Panc1 (cell line): Measurements from ENCODE around the gene FAM81B. TPM values are rescaled to one million over a fixed set of nuclear protein-coding genes. Genes with fewer than 3 reads are reported as not detected.

ENCODE experiments used
- ATAC-seq: fragments of 200-7000 bp; cut with Tn5 transposase; 2 replicates; pipeline ENCODE4 v1.9.1; 2020; ENCODE audit warnings: mild to moderate bottlenecking, moderate library complexity
- BruUV-seq: library from RNA; stranded (reverse); fragments of 400-500 nt; replicated peaks from 2 replicates; lab custom pipeline; 2021; lab: Mats Ljungman, UMichigan
- CTCF ChIA-PET: fragments of 300-600 bp; sonication (Branson Sonifier 250); formaldehyde crosslinking; loops from one replicate; lab custom pipeline; 2022; ENCODE audit warnings: antibody characterized with exemption; lab: Charles Lee
- POLR2A ChIA-PET: fragments of 300-600 bp; sonication (Branson Sonifier 250); formaldehyde crosslinking; loops from one replicate; lab custom pipeline; 2022; ENCODE audit warnings: antibody characterized with exemption; lab: Charles Lee
- DNase-seq: peaks from one replicate; pipeline ENCODE4 v3.0.0-alpha.2; 2010; ENCODE audit warnings: low read depth, low spot score
- H3K27ac ChIP-seq: 2 replicates; pipeline ENCODE4 v1.5.1; 2011; ENCODE audit warnings: mild to moderate bottlenecking, low read length, inconsistent platforms
- H3K27me3 ChIP-seq: fragments of 200-500 bp; sonication (Bioruptor generic); 2 replicates; pipeline ENCODE4 v1.6.0; 2014; ENCODE audit warnings: low read length, inconsistent platforms; ENCODE audit not compliant: control insufficient read depth, insufficient read depth
- H3K36me3 ChIP-seq: fragments of 200-500 bp; sonication (Bioruptor generic); 2 replicates; pipeline ENCODE4 v1.5.1; 2014; ENCODE audit warnings: inconsistent platforms, mild to moderate bottlenecking, low read length, moderate library complexity; ENCODE audit not compliant: control insufficient read depth, insufficient read depth
- H3K4me1 ChIP-seq: 2 replicates; pipeline ENCODE4 v1.5.1; 2011; ENCODE audit warnings: inconsistent platforms, mild to moderate bottlenecking, low read length, moderate library complexity; ENCODE audit not compliant: control insufficient read depth, insufficient read depth
- H3K4me3 ChIP-seq, 2 experiments: 2 replicates each; pipeline ENCODE4 v1.5.1; 2011 to 2012; ENCODE audit warnings: low read depth in 2 of 2, low read length in 2 of 2, mild to moderate bottlenecking in 2 of 2, inconsistent platforms in 1 of 2, moderate library complexity in 1 of 2
- H3K9me3 ChIP-seq: fragments of 200-500 bp; sonication (Bioruptor generic); 2 replicates; pipeline ENCODE4 v1.5.1; 2014; ENCODE audit warnings: low read depth, mild to moderate bottlenecking, inconsistent platforms, low read length, moderate library complexity; ENCODE audit not compliant: control insufficient read depth, insufficient read depth
- CTCF ChIP-seq: fragments of 450-650 bp; IDR thresholded peaks from 2 replicates; pipeline ENCODE4 v1.5.1; 2017; ENCODE audit warnings: mild to moderate bottlenecking
- POLR2AphosphoS5 ChIP-seq: IDR thresholded peaks from 2 replicates; pipeline ENCODE4 v1.6.1; 2012; ENCODE audit warnings: mild to moderate bottlenecking, low read depth, low read length, moderate library complexity
- REST ChIP-seq, 2 experiments: IDR thresholded peaks; 2 replicates each; pipeline ENCODE4 v1.6.1; 2011 to 2012; ENCODE audit warnings: low read depth in 2 of 2, control low read depth in 1 of 2, low read length in 1 of 2, mild to moderate bottlenecking in 1 of 2, moderate library complexity in 1 of 2; ENCODE audit not compliant: insufficient read depth in 1 of 2
- SIN3A ChIP-seq: IDR thresholded peaks from 2 replicates; pipeline ENCODE4 v1.6.1; 2012; ENCODE audit warnings: low read depth, mild to moderate bottlenecking, low read length, moderate library complexity, borderline replicate concordance; ENCODE audit not compliant: insufficient read depth
- TCF7L2 ChIP-seq: IDR thresholded peaks from 2 replicates; pipeline ENCODE4 v1.6.1; 2011; ENCODE audit warnings: mild to moderate bottlenecking, low read depth, low read length, inconsistent platforms
- in situ Hi-C: cut with HindIII; loops from 2 replicates; pipeline ENCODE4 v1.10.0; 2016; ENCODE audit warnings: low sequenced_read_pairs, low pct_unique_long_range_greater_than_20kb
- intact Hi-C: fragments of 100-400 bp; cut with micrococcal nuclease; formaldehyde crosslinking; loops from one replicate; pipeline ENCODE4 v1.10.0; 2022; ENCODE audit not compliant: unreplicated experiment
- total RNA-seq: library from RNA; stranded (reverse); gene quantifications from one replicate; pipeline ENCODE4 v1.2.1, GENCODE V29; 2021; ENCODE audit not compliant: unreplicated experiment

FAM81B gene
- total RNA-seq, 1 experiment from 2014 or later, result not detected

GRCh38 chr5:95471487-95471886 is 80.3 kb downstream of the FAM81B start:
- H3K27ac ChIP-seq, result no peak overlapping the region
- TF ChIP-seq SIN3A, result no peak
- TF ChIP-seq POLR2AphosphoS5, result no peak
- no peak for TF ChIP-seq CTCF
- TF ChIP-seq REST (IDR thresholded peaks at IDR 0.05; ENCODE audit: insufficient read depth in 1 of 2, low read depth in 2 of 2, low read length in 1 of 2), result no peak
- TF ChIP-seq TCF7L2, result no peak
- no peaks in the 10 kb centered on the region for H3K4me1 ChIP-seq
- intact Hi-C loops, result loop anchor here (10.0 kb wide), 1 partner anchor 187 kb away; the partner anchor contains the start of gene MCTP1
- in situ Hi-C loops, result no loop called here
- POLR2A ChIA-PET, result no interaction called here
- H3K36me3 ChIP-seq, result peaks cover 18% of the 10 kb centered on the region
- CTCF ChIA-PET, result no interaction called here
- H3K27me3 ChIP-seq, result no peaks in the 10 kb centered on the region
- no peak for DNase-seq
- no peak overlapping the region for H3K4me3 ChIP-seq
- H3K9me3 ChIP-seq, result no peaks in the 10 kb centered on the region
- no TSS peak for BruUV-seq
- no peak for ATAC-seq

GRCh38 chr5:95471942-95472341 is 80.8 kb downstream of the FAM81B start:
- Histone ChIP-seq H3K27me3 (no peaks in the 10 kb centered on the region), H3K4me1 (no peaks in the 10 kb centered on the region), H3K4me3 (no peak overlapping the region), H3K9me3 (no peaks in the 10 kb centered on the region), H3K36me3 (peaks cover 14% of the 10 kb centered on the region), H3K27ac (no peak overlapping the region)
- no TSS peak for BruUV-seq
- intact Hi-C loops, result loop anchor here (10.0 kb wide), 1 partner anchor 187 kb away; the partner anchor contains the start of gene MCTP1
- ATAC-seq (0 out of 2 replicates have a peak, but pooled peaks have one; percentile 48), DNase-seq (no peak)
- ChIA-PET CTCF (no interaction called here), POLR2A (no interaction called here)
- in situ Hi-C loops, result no loop called here
- no peak for TF ChIP-seq REST (IDR thresholded peaks at IDR 0.05; ENCODE audit: insufficient read depth in 1 of 2, low read depth in 2 of 2, low read length in 1 of 2)
- TF ChIP-seq POLR2AphosphoS5, result no peak
- no peak for TF ChIP-seq CTCF
- no peak for TF ChIP-seq TCF7L2
- TF ChIP-seq SIN3A, result no peak
